Eye (tissue), 1 donor: ENCODE results near the gene ICE2.
A peak's percentile ranks its signal among the peaks of the same experiment; 100 is the strongest.

Experiments
- DNase-seq: peaks from one replicate; pipeline ENCODE4 v3.0.0-alpha.2; 2015

The ICE2 gene

DNA sequence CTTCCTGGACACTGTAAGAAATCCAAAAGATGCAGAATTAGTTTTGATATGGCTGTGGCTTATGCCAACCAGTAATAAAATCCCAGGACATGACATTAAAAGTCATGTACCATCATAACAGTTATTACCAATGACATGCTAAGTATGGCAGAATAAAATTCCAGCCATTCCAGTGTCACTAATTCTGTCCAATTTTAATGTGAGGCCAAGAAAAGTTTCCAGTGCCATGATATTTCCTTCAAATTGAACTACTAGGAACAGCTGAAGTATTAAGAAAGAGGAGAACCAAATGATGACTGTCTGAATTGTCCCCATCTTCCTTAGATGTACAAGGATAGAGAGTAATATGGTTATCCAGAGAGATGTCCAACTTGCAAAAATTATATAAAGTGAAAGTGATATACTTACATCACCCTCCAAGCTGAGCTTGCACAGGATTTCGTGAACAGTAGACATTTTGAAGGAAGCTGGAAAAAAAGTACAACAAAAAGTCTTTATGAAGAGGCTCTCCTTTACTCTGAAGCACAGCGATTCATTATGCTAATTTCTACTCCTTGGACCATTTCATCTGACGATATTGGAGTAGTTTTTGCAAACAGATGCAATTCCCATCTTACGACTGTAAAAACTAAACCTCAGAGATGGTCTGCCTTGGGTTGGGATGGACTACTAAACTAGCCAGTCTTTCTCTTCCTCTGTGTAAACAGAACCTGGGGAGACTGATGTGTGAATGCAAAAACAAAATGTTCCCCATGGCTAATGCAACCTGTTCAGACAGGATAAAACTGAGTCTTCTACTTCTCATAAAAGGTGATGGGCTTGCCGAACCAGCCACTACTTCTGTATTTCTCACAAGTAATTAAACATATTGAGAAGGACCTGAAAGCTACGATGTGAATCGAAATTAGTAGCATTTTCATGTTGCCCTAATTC lies 93.1 kb downstream of the ICE2 start:
- no peak for DNase-seq

GRCh38 chr15:60384526-60385126 lies 94.3 kb downstream of the ICE2 start:
- DNase-seq: no peak

DNA sequence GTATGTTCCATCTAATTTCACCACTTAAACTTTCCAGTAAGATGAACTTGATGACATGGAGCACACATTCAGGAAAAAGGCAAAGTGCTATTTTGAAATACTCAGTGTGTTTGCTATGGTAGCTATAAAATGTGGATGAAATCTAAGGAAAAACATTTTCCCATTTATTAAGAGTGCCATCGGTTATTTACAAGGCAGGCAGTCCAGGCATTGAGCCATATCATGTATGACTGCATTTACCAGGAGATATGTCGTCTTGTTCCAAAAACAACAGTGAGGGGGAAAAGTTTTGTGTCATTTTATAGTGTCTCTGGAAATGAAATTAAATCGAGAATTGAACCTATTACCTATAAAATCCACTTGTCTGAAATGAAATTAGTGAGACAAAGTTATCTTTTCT lies 94.9 kb downstream of the ICE2 start:
- DNase-seq: no peak

DNA sequence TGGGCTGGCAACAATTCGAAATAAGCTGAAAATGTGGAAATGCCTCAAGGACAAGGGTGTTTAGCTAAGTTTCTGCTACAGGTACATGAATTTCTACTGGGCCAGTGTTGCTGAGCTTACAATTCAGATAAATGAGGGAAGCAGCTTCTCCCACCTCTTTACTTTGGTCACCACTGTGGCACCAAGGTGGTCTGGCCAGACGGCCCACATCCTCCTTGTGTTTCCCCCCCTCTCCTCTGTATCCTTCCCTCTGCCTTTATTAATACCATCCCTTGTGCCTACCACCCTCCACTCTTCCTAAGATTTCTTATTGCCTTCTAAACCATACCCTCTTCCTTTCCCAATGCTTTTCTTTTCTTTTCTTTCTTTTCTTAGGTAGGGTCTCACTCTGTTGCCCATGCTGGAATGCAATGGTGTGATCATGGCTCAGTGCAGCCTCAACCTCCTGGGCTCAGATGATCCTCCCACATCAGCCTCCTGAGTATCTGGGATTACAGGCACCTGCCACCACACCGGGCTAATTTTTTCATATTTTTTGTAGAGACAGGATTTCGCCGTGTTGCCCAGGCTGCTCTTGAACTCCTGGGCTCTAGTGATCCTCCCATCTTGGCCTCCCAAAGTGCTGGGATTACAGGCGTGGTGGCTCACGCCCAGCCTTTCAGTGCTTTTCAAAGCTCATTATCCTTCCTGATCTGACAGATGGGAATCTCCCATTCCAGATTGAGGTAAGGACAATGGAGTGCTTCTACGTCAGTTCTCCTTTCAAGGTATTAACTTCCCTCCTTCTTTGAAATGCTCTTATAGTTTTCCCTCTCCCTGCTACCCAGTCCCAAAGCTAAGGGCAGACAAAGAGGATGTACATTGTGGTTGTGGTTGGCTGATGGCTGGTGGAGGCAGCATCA lies 95.9 kb downstream of the ICE2 start:
- no peak for DNase-seq

DNA sequence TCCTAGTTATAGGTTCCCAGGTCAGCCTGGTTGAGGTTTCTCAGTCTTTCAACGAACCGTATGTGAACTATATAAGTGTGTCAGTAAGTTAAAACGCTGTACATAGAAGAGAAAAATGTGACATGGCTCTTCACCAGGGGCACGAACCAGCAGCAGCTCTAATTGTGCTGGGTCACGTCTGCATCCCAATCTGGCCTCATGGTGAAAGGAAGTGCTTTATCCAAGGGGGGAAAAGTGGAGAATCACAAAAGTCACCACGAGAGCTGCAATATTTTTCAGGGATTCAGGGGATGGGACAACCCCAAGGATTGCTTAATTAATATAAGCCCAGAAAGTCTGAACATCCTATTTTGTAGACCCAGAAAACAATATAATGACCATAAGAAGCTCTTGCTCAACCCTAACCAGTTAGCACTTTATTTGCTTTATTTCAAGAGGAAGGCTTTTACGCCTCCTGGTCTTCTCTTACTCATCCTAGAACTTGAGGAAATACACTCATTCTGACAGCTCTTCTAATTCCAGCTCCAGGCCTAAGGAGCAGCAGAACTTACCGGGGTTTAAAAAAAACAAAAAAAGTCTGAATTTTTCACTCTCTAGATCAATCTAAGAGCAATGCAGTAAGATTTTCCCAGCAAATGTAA lies 97.7 kb downstream of the ICE2 start:
- no peak for DNase-seq

- DNase-seq: peak; percentile 79
Measured at GRCh38 chr15:60379525-60380274, 99.2 kb downstream of the ICE2 start.

GRCh38 chr15:60379185-60379524 lies 99.8 kb downstream of the ICE2 start:
- DNase-seq: no peak

GRCh38 chr15:60376677-60377095 lies 102.3 kb downstream of the ICE2 start:
- no peak for DNase-seq

- DNase-seq: no peak
Measured at GRCh38 chr15:60375306-60375705, 103.6 kb downstream of the ICE2 start.

- peak; percentile 69 for DNase-seq
Measured at GRCh38 chr15:60374628-60375081, 104.3 kb downstream of the ICE2 start.

- no peak for DNase-seq
Measured at GRCh38 chr15:60374209-60374608, 104.7 kb downstream of the ICE2 start.

- DNase-seq: no peak
Measured at GRCh38 chr15:60373745-60374144, 105.2 kb downstream of the ICE2 start.

DNA sequence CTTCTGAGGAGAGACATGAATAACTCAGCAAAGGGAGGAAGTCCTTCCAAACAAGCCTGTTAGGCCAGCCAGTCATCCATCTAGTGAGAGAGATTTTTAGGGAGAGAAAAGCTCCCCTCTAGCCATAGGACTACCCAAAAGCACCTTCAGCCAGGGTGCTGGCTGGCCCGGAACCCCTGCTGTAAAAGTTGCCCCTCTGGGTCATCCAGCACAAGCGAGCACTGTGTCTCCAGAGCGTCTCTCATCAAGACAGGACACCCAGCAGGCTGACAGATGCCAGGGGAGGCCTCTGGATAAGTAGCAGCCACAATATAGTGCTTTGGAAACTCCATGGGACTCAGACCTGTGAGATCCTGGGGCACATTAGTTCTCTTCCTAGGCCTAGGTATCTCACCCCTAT lies 105.6 kb downstream of the ICE2 start:
- DNase-seq: no peak

GRCh38 chr15:60372756-60373155 lies 106.2 kb downstream of the ICE2 start:
- DNase-seq: no peak

DNA sequence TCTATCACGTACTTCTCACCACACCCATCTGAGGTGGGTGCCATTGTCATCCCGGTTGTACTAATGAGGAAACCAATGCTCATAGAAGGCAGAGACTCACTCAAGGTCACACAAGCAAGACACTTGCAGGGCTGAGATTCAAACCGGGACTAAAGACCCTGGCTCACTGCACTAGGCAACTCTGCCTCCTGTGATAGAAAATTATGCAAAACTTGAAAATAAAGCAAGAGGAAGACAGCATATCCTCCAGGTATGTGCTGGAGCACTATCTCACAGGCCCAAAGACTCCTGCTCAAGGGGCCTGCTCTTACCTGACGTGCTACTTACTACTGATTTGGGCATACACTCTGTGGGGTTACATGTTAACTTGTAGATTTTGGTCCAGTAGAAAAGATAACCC lies 106.7 kb downstream of the ICE2 start:
- no peak for DNase-seq

DNA sequence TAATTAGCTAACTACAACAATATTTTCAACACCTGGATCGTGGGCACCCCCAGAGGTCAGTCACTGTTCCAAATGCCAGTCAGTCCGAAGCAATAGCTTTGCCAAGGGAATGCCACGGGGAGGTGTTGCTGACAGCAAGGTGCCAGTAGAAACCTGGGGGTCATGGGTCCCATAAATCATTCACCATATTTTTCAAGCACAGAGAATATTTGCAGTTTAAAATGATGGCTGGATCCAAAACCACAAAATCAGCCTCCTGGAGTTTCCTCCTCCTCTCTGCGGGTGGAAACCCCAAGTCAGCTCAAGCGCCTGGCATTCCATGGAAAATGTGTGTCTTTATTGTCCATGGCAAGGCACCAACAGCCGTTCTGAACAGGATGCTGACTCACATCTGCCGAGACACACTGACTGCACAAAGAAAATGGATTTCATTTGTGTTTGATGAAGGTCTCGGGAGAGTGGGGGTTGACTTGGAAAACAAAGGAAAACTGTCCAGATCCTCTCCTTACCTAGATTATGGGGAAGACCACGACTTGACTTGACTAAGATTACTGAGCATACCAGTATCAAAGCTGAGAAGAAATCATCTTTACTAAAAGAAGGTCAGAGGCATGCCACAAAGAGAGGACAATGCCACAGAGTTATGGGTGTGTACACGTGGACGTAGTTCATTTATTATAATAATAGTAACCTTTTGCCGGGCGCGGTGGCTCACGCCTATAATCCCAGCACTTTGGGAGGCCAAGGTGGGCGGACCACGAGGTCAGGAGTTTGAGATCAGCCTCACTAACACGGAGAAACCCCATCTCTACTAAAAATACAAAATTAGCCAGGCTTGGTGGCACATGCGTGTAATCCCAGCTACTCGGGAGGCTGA lies 107.5 kb downstream of the ICE2 start:
- DNase-seq: peak; percentile 87

DNA sequence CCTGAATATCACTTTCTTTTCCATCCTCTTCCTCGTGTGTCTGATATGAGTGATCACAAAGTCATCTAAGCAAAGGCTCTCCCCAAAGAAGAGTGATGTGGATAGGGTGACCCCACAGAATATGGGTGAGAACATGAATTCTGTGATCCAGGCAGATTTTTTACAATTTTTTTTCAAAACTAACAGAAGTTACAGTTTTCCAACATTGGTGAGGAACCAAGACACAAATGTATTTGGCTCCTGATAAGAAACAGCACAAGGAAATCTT lies 108.1 kb downstream of the ICE2 start:
- no peak for DNase-seq

DNA sequence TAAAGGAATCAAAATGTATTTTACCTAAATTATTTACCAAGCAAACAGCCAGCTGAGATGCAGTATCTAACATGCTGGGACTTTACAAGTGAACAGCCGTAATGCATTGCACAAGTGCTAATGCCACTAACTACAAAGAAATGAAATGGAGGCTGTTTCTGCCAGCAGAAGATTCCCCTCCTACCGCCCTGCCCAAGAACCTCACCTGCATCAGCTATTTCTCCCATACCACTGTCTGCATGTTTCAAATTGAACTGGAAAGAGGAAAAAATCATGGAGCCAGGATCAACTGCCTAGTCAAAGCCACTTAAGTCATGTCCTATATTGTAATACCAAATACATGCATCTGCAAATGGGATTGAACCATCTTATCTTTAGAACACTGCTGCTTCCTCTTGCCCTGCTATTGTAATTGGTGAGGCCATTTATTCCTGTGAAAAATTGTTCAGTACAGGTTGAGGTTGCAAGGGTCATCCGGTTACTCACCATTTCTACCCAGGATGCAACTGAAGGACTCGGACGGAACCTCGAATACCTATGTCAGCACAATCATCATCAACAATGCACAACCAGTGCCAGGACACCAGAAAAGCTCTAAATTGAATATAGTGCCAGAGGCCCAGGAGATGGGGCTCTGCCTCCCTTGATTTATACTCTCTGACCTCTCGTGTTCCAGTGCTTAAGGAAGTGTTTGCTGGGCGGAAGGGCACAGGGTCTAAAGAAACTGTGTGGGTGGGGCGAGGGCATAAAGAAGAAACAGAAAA lies 108.7 kb downstream of the ICE2 start:
- DNase-seq: no peak

GRCh38 chr15:60369696-60370095 lies 109.2 kb downstream of the ICE2 start:
- no peak for DNase-seq
